ENCODE measurements around the gene RPH3AL. TPM values are rescaled to one million over a fixed set of nuclear protein-coding genes. Genes with fewer than 3 reads are reported as not detected.

RPH3AL gene
- total and polyA plus RNA-seq, 7 donors = 3.7 to 18.5 (median 9.7) TPM

DNA sequence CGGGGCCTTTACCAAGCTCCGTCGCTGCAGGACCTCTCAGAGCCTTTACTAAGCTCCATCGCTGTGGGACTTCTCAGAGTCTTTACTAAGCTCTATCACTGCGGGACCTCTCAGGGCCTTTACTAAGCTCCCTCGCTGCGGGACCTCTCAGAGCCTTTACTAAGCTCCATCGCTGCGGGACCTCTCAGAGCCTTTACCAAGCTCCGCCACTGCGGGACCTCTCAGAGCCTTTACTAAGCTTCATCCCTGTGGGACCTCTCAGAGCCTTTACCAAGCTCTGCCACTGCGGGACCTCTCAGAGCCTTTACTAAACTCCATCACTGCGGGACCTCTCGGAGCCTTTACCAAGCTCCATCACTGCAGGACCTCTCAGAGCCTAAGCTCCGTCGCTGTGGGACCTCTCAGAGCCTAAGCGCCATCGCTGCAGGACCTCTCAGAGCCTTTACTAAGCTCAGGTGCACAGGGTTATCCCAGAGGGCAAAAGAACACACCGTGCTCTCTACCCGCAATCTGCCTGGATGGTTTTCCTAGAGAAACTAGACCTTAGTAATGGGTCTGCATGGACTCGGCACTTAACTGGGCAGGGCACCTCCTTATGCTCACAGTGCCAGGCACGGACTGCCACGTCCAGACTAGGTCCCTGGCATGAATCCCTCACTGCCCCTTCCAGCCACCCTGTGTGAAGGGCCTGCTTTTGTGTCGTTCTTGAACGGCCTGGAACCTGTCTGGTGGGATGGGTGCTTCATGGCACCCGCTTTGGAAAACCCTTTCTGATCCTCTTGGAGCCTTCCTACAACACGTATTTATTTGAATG is 101.9 kb downstream of the RPH3AL start:
- 84 to 91% (median 87%) methylated on average over 26 to 27 of the region's 27 CpGs for WGBS, 3 donors
- Histone ChIP-seq H3K27ac (no peak overlapping the region), H3K9me3 (no peaks in the 10 kb centered on the region), H3K4me3 (no peak overlapping the region), H3K36me3 (ENCODE audit: insufficient read depth in 1 of 2, low read depth in 1 of 2) (no peaks in the 10 kb centered on the region), H3K27me3 (ENCODE audit: insufficient read depth in 3 of 3, low read length in 2 of 3) (no peaks in the 10 kb centered on the region), H3K4me1 (no peaks in the 10 kb centered on the region)
- DNase-seq (peak in 1 of 2 donors; percentile 20), ATAC-seq (no peak)
- intact Hi-C loops (cut with DNase I) = no loop called here
- TF ChIP-seq, protein P1, sequence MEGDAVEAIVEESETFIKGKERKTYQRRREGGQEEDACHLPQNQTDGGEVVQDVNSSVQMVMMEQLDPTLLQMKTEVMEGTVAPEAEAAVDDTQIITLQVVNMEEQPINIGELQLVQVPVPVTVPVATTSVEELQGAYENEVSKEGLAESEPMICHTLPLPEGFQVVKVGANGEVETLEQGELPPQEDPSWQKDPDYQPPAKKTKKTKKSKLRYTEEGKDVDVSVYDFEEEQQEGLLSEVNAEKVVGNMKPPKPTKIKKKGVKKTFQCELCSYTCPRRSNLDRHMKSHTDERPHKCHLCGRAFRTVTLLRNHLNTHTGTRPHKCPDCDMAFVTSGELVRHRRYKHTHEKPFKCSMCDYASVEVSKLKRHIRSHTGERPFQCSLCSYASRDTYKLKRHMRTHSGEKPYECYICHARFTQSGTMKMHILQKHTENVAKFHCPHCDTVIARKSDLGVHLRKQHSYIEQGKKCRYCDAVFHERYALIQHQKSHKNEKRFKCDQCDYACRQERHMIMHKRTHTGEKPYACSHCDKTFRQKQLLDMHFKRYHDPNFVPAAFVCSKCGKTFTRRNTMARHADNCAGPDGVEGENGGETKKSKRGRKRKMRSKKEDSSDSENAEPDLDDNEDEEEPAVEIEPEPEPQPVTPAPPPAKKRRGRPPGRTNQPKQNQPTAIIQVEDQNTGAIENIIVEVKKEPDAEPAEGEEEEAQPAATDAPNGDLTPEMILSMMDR (IDR thresholded peaks at IDR 0.05) = no peak

DNA sequence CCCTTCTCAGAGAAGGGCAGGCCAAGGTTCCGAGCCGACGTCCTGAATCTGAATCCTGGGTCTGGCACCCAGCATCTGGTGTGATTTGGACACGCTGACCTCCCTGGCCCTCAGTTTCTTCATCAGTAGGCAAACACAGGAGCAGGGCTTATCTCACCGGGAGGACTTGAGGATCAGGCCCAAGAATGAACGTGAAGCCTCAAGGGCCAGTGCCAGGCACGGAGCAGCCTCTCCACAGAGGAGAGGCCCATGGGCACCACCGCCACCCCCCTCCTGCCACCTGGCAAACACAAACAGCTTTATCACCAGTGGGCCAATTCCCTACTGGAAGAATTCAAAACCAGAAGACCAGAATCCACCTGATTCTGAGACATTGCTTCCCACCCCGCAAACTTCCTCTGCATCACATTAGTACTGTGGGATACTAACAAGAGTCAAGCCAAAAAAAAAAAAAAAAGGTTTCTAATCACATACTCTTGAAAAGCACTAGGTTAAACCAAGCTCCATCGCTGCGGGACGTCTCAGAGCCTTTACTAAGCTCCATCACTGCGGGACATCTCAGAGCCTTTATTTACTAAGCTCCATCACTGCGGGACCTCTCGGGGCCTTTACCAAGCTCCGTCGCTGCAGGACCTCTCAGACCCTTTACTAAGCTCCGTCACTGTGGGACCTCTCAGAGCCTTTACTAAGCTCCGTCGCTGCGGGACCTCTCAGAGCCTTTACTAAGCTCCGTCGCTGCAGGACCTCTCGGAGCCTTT is 103.2 kb downstream of the RPH3AL start:
- DNase-seq = peak in 1 of 2 donors; percentile 23
- intact Hi-C loops (cut with DNase I) = no loop called here
- H3K9me3 ChIP-seq = no peaks in the 10 kb centered on the region
- ATAC-seq = no peak
- H3K4me3 ChIP-seq = no peak overlapping the region
- TF ChIP-seq, protein P1 (IDR thresholded peaks at IDR 0.05) = no peak
- H3K4me1 ChIP-seq = no peaks in the 10 kb centered on the region
- no peaks in the 10 kb centered on the region for H3K36me3 ChIP-seq (ENCODE audit: insufficient read depth in 1 of 2, low read depth in 1 of 2)
- H3K27me3 ChIP-seq (ENCODE audit: insufficient read depth in 3 of 3, low read length in 2 of 3) = no peaks in the 10 kb centered on the region
- 78 to 83% (median 80%) methylated on average over 24 of the region's 24 CpGs for WGBS, 3 donors
- no peak overlapping the region for H3K27ac ChIP-seq

DNA sequence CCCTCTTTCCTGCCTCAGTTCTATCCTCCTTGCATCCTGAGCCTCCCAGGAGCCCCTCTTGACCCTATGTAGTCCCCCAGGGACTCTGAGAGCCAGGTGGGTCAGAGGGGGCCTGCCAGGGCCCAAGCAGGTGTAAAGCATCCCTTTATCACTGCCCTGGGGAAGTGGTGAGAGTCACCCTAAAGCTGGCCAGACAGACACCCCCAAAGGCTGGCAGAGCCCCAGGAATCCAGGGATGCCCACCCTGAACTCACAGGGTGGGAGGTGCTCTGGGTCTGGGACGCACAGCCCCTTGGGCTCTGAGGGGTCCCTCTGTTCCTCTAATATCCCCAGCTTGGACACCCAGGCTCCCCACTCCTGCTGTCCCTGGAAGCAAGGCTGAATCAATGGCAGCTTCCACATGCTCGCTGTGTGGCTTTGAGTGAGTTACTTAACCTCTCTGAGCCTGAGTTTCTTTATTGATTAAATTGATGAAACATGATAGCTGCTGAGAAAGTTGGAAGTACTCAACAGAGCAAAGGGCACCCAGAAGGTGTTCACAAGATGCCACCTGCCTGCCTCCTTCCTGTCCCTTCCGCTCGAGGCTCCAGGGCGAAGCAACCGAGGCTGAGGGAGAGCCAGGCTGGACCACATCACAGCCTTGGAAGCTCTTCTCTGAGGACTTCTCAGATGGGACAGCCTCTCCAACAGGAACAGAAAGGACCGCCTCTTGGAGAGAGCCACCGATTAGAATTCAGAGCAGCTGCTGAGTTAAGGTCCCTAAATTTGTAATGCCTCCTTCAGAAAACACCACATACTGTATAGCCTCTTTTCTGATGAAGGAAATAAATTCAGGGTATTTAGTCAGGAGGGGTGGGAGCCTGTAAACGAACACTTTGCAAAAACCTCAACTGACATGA is 104.0 kb downstream of the RPH3AL start:
- intact Hi-C loops (cut with DNase I) = no loop called here
- H3K4me1 ChIP-seq = no peaks in the 10 kb centered on the region
- H3K9me3 ChIP-seq = no peaks in the 10 kb centered on the region
- no peak overlapping the region for H3K4me3 ChIP-seq
- TF ChIP-seq, protein P1 (IDR thresholded peaks at IDR 0.05) = no peak
- 59 to 80% (median 71%) methylated on average over 8 to 9 of the region's 9 CpGs for WGBS, 3 donors
- DNase-seq = peak in 1 of 2 donors; percentile 39
- no peaks in the 10 kb centered on the region for H3K36me3 ChIP-seq (ENCODE audit: insufficient read depth in 1 of 2, low read depth in 1 of 2)
- no peak for ATAC-seq
- no peak overlapping the region for H3K27ac ChIP-seq
- H3K27me3 ChIP-seq (ENCODE audit: insufficient read depth in 3 of 3, low read length in 2 of 3) = no peaks in the 10 kb centered on the region

DNA sequence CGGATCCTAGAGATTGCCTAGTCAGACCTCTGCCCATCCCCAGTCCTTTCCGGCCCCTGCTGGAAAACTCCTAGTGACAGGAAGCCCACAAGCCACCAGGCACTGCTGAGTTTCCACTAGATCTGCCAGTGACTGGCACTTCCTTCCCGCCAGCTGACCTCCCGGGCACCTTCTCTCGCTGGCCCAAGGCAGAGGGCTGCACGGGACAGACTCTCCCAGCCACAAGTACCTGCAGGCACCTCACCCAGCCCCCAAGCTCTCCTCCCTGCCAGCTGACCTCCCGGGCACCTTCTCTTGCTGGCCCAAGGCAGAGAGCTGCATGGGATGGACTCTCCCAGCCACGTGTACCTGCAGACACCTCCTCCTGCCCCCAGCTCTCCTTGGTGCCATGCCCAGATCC is 104.8 kb downstream of the RPH3AL start:
- intact Hi-C loops (cut with DNase I) = no loop called here
- H3K4me1 ChIP-seq = no peaks in the 10 kb centered on the region
- 48 to 65% (median 62%) methylated on average over 8 of the region's 8 CpGs for WGBS, 3 donors
- no peaks in the 10 kb centered on the region for H3K9me3 ChIP-seq
- ATAC-seq (no peak), DNase-seq (peak in 1 of 2 donors; percentile 39)
- no peaks in the 10 kb centered on the region for H3K36me3 ChIP-seq (ENCODE audit: insufficient read depth in 1 of 2, low read depth in 1 of 2)
- no peaks in the 10 kb centered on the region for H3K27me3 ChIP-seq (ENCODE audit: insufficient read depth in 3 of 3, low read length in 2 of 3)
- H3K27ac ChIP-seq = no peak overlapping the region
- H3K4me3 ChIP-seq = no peak overlapping the region
- TF ChIP-seq, protein P1 (IDR thresholded peaks at IDR 0.05) = no peak

Data from psoas muscle (tissue), 8 donors.